Tibial nerve (tissue), 4 donors: ENCODE results near the gene DDX39A. TPM values are rescaled to one million over a fixed set of nuclear protein-coding genes. Genes with fewer than 3 reads are reported as not detected.

ENCODE experiments used
- DNase-seq, 2 donors: peaks; one replicate each; pipeline ENCODE4 v3.0.0-alpha.2; 2019; ENCODE audit warnings: low spot score in 2 of 2
- H3K27ac ChIP-seq, 4 donors: fragments of 200-600 bp; sonication (generic) in 3 of 4; one replicate each; pipeline ENCODE4 v1.5.1; 2017 to 2019; ENCODE audit warnings: mild to moderate bottlenecking in 1 of 4
- H3K27me3 ChIP-seq, 2 donors: fragments of 200-600 bp; sonication (generic) in 1 of 2; one replicate each; pipeline versions ENCODE4 v1.5.1 to v1.6.0; 2017 to 2019
- H3K36me3 ChIP-seq, 3 donors: fragments of 200-600 bp; sonication (generic); one replicate each; pipeline ENCODE4 v1.5.1; 2018 to 2019
- H3K4me1 ChIP-seq, 4 donors: fragments of 200-600 bp; sonication (generic) in 3 of 4; one replicate each; pipeline ENCODE4 v1.5.1; 2017 to 2019
- H3K4me3 ChIP-seq, 4 donors: fragments of 200-600 bp; sonication (generic) in 3 of 4; one replicate each; pipeline ENCODE4 v1.5.1; 2017 to 2019; ENCODE audit warnings: mild to moderate bottlenecking in 1 of 4, moderate library complexity in 1 of 4
- H3K9me3 ChIP-seq, 4 donors: fragments of 200-600 bp; sonication (generic) in 3 of 4; one replicate each; pipeline ENCODE4 v1.5.1; 2017 to 2019
- EP300 ChIP-seq, 2 donors: sonication (generic); formaldehyde crosslinking; IDR thresholded peaks; one replicate each; pipeline ENCODE4 v1.6.1; 2017; ENCODE audit warnings: antibody characterized with exemption in 2 of 2, mild to moderate bottlenecking in 1 of 2
- POLR2A ChIP-seq, 2 donors: fragments of 450-650 bp; IDR thresholded peaks; one replicate each; pipeline ENCODE4 v1.6.1; 2017; ENCODE audit warnings: antibody characterized with exemption in 2 of 2, mild to moderate bottlenecking in 2 of 2, moderate library complexity in 2 of 2
- WGBS, 2 donors: methylation state at CpG; one replicate each; pipeline ENCODE4 v1.1.5; 2018; 5-methylcytosine and 5-hydroxymethylcytosine counted together
- total RNA-seq, 4 donors: library from RNA; depleted of rRNA; stranded (reverse); fragments of >200 nt; gene quantifications; one replicate each; pipeline ENCODE4 v1.1.0, GENCODE V29; 2016
- TF ChIP-seq, protein P1 (sequence below), 5 experiments: fragments of 200-600 bp in 3 of 5; fragments of 450-650 bp in 2 of 5; sonication (generic) in 3 of 5; IDR thresholded peaks; one replicate each; pipeline ENCODE4 v1.5.1; 2016 to 2019; ENCODE audit warnings: antibody characterized with exemption in 5 of 5, mild to moderate bottlenecking in 3 of 5, moderate library complexity in 2 of 5

The DDX39A gene
- total RNA-seq, 4 donors from 2014 or later = 60.7 to 136 (median 92.6) TPM

DNA sequence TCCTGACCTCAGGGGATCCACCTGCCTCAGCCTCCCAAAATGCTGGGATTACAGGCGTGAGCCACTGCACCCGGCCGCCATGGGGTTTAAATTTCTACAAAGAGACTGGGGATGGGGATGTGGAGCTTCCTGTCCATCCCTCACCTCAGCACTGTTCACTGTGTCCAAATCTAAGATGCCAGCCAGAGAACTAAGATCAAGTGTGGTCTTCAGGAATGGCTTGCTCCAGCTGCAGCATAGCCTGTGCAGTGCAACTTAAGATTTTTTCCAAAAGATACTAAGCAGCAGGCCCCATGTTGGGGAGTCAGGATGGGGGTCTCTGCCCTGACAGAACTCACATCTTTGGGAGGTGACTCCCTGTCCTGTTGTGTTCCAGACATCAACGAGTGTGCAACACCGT is 28.6 kb downstream of the DDX39A start:
- Histone ChIP-seq H3K4me1 (no peaks in the 10 kb centered on the region), H3K27me3 (no peaks in the 10 kb centered on the region), H3K27ac (no peak overlapping the region), H3K4me3 (no peak overlapping the region), H3K36me3 (peaks cover 0 to 54% (median 21%) of the 10 kb centered on the region in 3 donors), H3K9me3 (no peaks in the 10 kb centered on the region)
- no peak for DNase-seq
- TF ChIP-seq, protein P1, sequence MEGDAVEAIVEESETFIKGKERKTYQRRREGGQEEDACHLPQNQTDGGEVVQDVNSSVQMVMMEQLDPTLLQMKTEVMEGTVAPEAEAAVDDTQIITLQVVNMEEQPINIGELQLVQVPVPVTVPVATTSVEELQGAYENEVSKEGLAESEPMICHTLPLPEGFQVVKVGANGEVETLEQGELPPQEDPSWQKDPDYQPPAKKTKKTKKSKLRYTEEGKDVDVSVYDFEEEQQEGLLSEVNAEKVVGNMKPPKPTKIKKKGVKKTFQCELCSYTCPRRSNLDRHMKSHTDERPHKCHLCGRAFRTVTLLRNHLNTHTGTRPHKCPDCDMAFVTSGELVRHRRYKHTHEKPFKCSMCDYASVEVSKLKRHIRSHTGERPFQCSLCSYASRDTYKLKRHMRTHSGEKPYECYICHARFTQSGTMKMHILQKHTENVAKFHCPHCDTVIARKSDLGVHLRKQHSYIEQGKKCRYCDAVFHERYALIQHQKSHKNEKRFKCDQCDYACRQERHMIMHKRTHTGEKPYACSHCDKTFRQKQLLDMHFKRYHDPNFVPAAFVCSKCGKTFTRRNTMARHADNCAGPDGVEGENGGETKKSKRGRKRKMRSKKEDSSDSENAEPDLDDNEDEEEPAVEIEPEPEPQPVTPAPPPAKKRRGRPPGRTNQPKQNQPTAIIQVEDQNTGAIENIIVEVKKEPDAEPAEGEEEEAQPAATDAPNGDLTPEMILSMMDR (IDR thresholded peaks at IDR 0.05) = no peak
- TF ChIP-seq POLR2A (IDR thresholded peaks at IDR 0.05) = no peak
- no peak for TF ChIP-seq EP300 (IDR thresholded peaks at IDR 0.05)
- 96 to 98% methylated on average over 5 of the region's 5 CpGs for WGBS, 2 donors

DNA sequence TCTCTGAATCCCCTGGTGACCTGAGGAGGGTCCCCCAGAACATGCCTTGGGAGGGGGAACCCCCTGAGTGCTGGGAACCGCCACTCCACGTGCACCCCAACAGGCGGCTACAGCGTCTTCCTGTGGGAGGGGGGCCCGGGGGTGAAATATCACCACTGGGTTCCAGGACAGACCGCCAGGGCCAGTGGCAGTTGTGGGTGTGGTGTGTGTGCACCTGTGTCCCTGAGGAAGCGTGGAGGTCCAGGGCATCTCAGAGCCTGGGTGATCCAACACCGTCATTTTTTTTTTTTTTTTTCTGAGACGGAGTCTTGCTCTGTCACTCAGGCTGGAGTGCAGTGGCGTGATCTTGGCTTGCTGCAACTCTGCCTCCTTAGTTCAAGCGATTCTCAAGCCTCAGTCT is 33.6 kb downstream of the DDX39A start:
- TF ChIP-seq EP300 (IDR thresholded peaks at IDR 0.05) (no peak), POLR2A (IDR thresholded peaks at IDR 0.05) (no peak)
- TF ChIP-seq, protein P1 (IDR thresholded peaks at IDR 0.05) = no peak
- Histone ChIP-seq H3K27me3 (no peaks in the 10 kb centered on the region), H3K4me1 (peaks cover 0 to 46% (median 13%) of the 10 kb centered on the region in 4 donors), H3K4me3 (peak overlapping the region in 1 of 4 donors; percentile 11), H3K27ac (peak overlapping the region in 3 of 4 donors; percentile 8 to 79 (median 24)), H3K36me3 (peaks cover 0 to 5% (median 2%) of the 10 kb centered on the region in 3 donors), H3K9me3 (no peaks in the 10 kb centered on the region)
- no peak for DNase-seq
- 83 to 86% methylated on average over 11 of the region's 11 CpGs for WGBS, 2 donors

DNA sequence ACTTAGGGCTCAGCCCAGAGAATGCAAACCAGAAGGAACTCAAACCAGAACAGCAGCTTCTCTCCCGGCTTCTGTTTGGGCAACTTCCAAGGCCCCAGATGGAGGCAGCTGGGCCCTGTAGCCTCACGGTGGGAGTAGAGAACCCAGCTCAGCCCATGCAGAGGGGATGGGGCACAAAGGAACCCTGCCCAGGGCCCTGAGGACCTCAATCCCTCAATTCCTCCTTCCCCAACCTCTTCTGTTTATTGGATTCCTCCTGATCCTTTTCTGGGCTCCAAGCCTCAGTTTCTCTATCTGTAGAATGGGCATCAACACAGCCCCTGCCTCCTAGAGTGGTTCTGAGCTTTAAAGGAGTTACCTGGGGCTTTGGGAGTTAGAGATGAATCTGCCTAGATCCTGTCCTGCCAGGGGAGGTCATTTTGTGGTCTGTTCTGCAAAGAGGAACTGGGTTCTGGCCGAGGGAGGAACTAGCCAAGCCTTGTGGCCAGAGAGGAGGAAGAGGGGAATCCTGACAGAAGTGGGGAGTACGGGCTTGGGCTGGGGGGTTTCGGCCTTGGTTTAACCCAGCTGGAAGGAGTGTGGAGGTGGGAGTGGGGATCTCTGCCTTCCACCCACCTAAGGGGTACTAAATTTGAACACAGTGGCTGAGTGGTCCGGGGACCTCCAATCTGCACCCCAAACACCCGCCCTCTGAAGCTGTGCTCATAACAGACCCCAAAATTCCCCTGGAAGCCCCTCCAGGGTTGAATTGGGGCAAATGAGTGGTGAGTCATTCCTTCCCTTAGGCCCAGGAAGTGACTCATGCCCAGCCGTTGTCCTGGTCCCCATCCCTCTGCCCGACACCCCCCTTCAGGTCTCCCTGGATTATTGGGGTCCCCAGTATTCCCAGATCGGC is 35.2 kb downstream of the DDX39A start:
- peak overlapping the region in 2 of 4 donors; percentile 14 to 37 for H3K4me3 ChIP-seq
- DNase-seq = no peak
- no peaks in the 10 kb centered on the region for H3K9me3 ChIP-seq
- H3K36me3 ChIP-seq = peaks cover 0 to 5% (median 0%) of the 10 kb centered on the region in 3 donors
- 22 to 25% methylated on average over 10 of the region's 10 CpGs for WGBS, 2 donors
- peak in 1 of 2 donors; percentile 16 for TF ChIP-seq EP300 (IDR thresholded peaks at IDR 0.05)
- no peak for TF ChIP-seq POLR2A (IDR thresholded peaks at IDR 0.05)
- TF ChIP-seq, protein P1 (IDR thresholded peaks at IDR 0.05) = no peak
- H3K27ac ChIP-seq = peak overlapping the region; percentile 36 to 87 (median 82)
- H3K27me3 ChIP-seq = no peaks in the 10 kb centered on the region
- peaks cover 0 to 62% (median 16%) of the 10 kb centered on the region in 4 donors for H3K4me1 ChIP-seq

- TF ChIP-seq EP300 (IDR thresholded peaks at IDR 0.05) (no peak), POLR2A (IDR thresholded peaks at IDR 0.05) (no peak)
- TF ChIP-seq, protein P1 (IDR thresholded peaks at IDR 0.05) = no peak
- H3K4me1 ChIP-seq = peaks cover 0 to 68% (median 16%) of the 10 kb centered on the region in 4 donors
- no peaks in the 10 kb centered on the region for H3K9me3 ChIP-seq
- peak overlapping the region; percentile 44 to 69 (median 57) for H3K4me3 ChIP-seq
- WGBS, 2 donors = 30 to 37% methylated on average over 15 to 16 of the region's 18 CpGs
- H3K36me3 ChIP-seq = peaks cover 0 to under 1% (median 0%) of the 10 kb centered on the region in 3 donors
- DNase-seq = peak in 1 of 2 donors; percentile 28
- H3K27me3 ChIP-seq = no peaks in the 10 kb centered on the region
- H3K27ac ChIP-seq = peak overlapping the region; percentile 60 to 92 (median 86)
Observed at GRCh38 chr19:14381689-14382474, 37.3 kb downstream of the DDX39A start.
